C4-2B (cell line): Measurements from ENCODE around the gene MRPL14.

Source experiments
- CTCF ChIP-seq: fragments of 450-650 bp; conservative IDR thresholded peaks from 2 replicates; pipeline ENCODE4 v1.5.1; 2017; ENCODE audit warnings: mild to moderate bottlenecking
- ZFX ChIP-seq: fragments of 450-650 bp; IDR thresholded peaks from 2 replicates; pipeline ENCODE4 v1.6.1; 2017

DNA sequence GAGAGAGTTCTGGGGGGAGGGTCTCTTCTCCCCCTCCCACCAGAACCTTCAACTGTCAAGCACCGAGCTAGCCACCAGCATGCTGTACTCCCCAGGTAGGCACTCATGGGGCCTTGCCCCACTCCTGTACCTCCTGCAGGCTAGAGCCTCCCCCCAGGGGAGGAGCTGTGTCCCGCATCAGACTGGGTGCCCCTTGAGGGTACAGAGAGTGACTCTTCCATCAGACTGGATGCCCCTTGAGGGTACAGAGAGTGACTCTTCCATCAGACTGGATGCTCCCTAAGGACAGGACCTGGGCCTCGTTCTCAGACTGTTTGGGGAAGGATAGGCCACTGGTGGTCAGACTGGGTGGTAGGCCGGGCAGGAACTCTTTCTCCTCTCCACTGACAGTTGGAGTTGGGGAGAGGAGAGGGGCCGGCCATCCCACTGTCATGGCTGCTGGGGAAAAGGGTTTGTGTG, 31.5 kb upstream of the MRPL14 start, which contains the start of gene CAPN11:
- TF ChIP-seq CTCF, result no peak
- TF ChIP-seq ZFX, result no peak
